NK-92 treated with Interleukin-12 subunit alpha and Interleukin-12 subunit beta, amount 100 ng/mL, for 24 hours (cell line): ENCODE measurements around the gene ZNF8.
"Not testable (repeated sequence)": the region's sequence is repeated elsewhere in the genome, so short reads cannot be mapped to it uniquely, and the experiment has no call there.

Experiments used
- DNase-seq: peaks from one replicate; lab custom pipeline; 2025; lab: John Stamatoyannopoulos, UW

The ZNF8 gene

GRCh38 chr19:58278541-58279041 lies at the start of gene ZNF8:
TSS of gene ZNF8 (plus strand) at chr19:58278955. CDS start at chr19:58279082, 127 bp downstream.
- peak; percentile 87 for DNase-seq

DNA sequence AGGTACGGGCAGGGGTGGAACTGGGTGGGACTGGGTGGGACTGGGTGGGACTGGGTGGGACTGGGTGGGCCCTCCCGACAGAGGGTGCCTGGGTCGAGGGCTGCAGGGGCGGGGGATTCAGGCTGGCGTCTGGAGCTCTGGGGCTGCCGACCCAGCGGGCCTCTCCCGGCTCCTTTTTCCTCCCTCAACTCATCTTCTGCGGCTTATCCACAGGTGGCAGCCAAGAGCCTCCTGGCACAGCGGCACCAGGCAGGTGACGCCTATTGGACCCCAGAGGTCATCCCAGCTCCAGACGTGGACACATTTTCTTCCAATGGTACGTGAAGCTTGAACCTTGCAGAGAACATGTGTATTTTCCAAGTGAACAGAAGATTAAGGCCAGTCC lies 49.5 kb upstream of the ZNF8 start:
- DNase-seq = no peak

DNA sequence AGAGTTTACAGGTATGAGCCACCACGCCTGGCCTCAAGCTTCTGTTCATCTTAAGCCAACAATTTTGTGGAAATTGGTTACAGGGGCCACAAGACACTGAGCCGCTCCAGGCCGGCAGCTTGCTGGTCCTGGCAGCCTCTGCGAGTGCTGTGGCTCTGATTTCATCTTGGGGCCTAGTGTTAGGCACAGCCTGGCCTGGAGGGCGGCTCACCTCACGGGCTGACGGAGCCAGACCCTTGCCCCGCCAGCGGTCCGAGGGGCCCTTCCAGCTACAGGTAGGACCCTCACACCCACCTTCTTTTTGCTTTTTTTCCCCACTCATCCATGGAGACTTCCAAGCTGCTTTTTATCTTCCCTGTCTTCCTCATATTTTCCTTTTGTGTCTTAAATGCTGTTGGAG lies 41.4 kb upstream of the ZNF8 start:
- no peak for DNase-seq

DNA sequence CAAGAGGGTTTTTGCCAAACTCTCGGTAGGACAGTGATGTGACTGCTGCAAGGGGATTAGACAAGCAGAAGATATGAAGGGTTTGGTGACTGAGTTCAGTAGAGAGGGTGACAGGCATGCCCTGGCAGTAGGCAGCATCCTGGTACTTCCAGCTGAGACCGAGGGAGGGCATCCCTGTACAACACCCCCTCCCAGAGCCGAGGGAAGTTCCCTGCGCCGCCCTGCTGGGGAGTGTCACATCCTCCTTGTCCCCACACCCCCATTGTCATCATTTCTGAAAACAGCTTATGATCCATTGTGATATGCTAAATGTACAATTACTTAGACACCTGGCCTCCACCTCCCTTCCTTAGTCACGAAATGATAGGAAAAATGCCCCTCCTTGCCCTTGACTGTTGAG lies 35.4 kb upstream of the ZNF8 start:
- DNase-seq = no peak

DNA sequence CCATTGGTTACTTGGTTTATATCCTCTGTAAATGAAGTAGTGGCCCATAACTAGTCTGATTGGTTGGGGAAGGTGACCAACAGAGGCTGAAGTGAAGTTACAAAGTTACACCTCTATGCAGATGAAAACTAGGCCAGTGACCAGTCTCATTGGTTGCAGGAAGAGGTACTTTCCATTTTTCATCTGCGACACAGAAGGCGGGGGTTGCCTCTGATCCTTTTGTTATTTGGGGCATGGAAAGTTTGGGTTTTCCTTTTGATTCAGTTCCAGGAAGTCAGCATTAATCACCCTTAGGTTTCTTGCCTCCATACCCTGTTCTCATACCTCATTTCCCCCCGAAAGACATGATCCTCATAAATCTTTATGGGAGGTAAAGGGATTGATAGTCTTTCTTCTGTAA lies 29.9 kb upstream of the ZNF8 start:
- DNase-seq = no peak

DNA sequence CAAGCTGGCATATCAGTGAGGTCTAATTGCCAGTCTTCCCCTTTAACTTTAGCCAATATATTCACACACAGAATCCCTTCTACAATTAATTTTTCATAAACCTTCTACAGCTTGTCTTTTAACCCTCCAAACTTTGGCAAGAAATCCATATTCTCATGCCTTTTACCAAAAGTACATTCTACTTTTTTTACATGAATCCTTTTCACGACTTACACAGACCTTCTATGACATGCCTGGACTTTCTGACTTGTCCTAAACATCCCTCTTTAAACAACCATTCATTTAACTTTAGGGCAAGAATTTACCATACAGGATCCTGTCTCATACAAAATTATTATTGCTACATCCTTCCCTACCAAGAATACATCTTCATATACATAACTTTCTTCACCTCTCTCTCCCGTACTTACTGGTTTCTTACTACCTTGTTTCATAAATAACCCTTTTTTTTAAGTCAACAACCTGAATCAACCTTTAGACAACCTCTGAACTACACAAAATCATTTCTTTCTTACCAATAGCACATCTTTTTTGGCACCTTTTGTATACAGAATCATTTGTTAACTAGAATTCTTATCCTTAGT lies 26.6 kb upstream of the ZNF8 start:
- DNase-seq = no peak

DNA sequence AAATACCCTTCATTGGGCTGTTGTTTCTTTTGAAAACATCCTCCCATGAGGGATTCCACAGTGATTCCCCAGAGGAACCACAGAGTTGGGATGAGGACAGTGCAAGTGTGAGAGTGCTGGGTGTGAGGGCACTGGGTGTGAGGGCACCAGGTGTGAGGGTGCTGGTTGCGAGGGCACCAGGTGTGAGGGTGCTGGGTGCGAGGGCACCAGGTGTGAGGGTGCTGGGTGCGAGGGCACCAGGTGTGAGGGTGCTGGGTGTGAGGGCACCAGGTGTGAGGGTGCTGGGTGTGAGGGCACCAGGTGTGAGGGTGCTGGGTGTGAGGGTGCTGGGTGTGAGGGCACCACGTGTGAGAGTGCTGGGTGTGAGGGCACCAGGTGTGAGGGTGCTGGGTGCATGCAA lies 20.5 kb upstream of the ZNF8 start:
- not testable (repeated sequence) for DNase-seq

- DNase-seq = no peak
Measured at GRCh38 chr19:58261600-58261967, 17.2 kb upstream of the ZNF8 start.

DNA sequence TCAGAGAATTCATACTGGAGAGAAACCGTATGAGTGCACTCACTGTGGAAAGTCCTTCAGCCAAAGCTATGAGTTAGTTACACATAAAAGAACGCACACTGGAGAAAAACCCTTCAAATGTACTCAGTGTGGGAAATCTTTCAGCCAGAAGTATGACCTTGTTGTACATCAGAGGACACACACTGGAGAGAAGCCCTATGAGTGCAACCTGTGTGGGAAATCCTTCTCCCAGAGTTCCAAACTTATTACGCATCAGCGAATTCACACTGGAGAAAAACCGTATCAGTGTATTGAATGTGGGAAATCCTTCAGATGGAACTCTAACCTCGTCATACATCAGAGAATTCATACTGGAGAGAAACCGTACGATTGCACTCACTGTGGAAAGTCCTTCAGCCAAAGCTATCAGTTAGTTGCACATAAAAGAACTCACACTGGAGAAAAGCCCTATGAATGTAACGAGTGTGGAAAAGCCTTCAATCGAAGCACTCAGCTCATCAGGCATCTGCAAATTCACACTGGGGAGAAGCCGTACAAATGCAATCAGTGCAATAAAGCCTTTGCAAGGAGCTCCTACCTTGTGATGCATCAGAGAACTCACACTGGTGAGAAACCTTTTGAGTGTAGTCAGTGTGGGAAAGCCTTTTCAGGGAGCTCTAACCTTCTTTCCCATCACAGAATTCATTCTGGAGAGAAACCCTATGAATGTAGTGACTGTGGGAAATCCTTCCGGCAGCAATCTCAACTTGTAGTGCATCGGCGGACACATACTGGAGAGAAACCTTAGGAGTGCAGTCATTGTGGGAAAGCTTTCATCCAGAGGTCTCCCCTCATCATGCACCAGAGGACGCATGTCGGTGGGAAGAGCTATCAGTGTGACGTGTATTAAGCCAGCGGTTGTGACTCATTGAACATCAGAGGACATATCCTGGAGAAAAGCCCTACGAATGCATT lies 16.5 kb upstream of the ZNF8 start:
- no peak for DNase-seq

DNA sequence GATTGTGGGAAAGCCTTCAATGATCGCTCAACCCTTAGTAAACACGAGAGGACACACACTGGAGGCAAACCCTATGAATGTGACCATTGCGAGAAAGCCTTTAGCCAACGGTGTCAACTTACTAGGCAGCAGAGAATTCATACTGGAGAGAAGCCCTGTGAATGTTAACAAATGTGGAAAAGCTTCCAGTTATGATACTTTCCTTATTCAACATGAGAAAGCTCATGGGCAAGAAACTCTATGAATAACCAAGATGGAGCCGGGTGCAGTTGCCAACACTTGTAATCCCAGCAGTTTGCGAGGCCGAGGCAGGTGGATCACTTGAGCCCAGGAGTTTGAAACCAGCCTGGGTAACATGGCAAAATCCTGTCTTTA lies 15.8 kb upstream of the ZNF8 start:
- no peak for DNase-seq

- no peak for DNase-seq
Measured at GRCh38 chr19:58265100-58265499, 13.7 kb upstream of the ZNF8 start.

DNA sequence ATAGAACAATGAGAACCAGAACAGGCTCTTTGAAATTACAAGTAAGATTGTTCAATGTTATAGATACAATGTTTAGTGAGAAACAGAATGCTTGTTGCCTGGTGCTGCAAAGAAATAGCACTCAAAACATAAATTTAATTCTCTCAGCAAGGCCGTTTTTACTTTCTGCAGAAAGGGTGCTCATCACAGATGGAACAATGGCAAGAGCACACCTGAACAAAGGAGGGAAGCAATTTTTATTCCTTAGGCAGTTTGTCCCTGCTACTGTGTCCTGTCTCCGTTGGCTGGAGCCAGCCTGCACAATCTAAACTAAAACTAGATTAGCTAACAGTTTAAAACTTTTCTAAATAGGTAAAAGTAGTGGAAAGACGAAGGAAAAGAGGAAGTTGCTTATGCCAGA lies 10.4 kb upstream of the ZNF8 start:
- no peak for DNase-seq

GRCh38 chr19:58274771-58275201 lies 4.0 kb upstream of the ZNF8 start:
- no peak for DNase-seq

DNA sequence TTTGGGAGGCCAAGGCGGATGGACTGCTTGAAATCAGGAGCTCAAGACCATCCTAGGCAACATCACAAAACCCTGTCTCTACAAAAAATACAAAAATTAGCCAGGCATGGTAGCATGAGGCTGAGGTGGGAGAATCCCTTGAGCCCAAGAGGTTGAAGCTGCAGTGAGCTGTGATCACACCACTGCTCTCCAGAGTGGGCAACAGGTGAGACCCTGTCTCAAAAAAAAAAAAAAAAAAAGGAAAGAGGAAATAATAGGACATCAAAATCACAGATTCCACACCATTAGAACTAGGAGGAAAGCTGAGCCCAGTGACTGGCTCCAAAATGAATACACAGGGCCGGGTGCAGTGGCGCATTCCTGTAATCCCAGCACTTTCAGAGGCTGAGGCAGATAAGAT lies 3.2 kb upstream of the ZNF8 start:
- DNase-seq = no peak

DNA sequence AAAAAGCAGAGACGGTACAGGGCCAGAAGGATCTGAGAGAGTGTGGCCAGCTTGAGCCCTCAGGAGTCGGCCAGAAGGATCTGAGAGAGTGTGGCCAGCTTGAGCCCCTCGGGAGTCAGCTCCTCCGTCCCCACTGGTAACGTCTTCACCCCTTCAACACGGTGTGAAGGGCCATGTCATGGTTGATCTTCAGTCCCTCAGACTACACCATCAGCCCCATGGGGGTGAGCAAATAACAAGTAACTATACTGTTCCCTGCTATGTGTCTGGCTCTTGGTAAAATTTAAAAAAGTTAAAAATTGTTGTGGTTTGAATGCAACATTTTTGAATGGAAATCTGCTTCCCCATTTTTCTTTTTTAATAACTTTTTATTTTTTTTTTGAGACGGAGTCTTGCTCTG lies 1.6 kb upstream of the ZNF8 start:
- DNase-seq = no peak

GRCh38 chr19:58277748-58278540 lies 811 bp upstream of the ZNF8 start:
- no peak for DNase-seq

DNA sequence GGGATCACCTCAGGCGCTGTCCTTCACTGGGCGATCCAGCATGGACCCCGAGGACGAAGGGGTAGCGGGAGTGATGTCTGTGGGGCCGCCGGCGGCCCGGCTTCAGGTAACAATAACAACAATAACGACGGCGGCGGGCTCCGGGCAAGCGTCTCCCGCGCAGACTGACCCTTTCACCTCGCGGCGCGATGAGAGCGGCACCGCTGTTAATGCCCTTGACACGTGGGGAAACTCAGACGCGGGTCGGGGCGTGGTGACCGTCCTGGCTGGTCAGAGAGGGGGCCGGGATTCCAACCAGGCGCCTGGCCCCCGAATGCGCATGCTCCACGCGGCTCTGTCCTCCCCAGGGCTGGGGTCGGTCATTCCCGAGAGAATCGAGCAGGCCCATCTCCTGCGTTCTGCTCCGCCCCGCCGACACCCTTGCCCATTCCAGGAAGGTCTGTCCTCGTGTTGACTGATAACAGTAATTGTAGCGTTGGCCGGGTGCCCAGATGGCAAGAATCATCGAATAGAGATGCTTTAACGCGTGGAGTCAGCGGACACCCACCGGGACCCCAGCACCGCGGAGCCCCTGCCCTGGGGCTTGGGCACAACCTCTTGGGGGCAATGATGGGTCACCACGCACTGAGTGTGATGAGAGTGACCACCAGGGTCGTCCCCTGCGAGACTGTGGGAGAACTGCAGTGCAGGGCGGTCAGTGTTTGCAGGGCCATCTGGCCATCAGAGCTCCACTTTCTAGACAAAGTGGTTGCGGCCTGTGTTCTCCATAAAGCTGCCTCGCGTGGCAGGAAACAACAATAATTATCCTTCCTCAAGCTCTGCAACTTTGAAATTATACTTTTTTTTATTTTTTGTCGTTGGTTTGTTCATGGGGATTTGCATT lies 528 bp downstream of the ZNF8 start:
- peak; percentile 17 for DNase-seq

GRCh38 chr19:58279925-58280316 lies 1.2 kb downstream of the ZNF8 start:
- no peak for DNase-seq

- DNase-seq = no peak
Measured at GRCh38 chr19:58284199-58284598, 5.4 kb downstream of the ZNF8 start.

GRCh38 chr19:58291943-58292342 lies 13.2 kb downstream of the ZNF8 start:
- no peak for DNase-seq

DNA sequence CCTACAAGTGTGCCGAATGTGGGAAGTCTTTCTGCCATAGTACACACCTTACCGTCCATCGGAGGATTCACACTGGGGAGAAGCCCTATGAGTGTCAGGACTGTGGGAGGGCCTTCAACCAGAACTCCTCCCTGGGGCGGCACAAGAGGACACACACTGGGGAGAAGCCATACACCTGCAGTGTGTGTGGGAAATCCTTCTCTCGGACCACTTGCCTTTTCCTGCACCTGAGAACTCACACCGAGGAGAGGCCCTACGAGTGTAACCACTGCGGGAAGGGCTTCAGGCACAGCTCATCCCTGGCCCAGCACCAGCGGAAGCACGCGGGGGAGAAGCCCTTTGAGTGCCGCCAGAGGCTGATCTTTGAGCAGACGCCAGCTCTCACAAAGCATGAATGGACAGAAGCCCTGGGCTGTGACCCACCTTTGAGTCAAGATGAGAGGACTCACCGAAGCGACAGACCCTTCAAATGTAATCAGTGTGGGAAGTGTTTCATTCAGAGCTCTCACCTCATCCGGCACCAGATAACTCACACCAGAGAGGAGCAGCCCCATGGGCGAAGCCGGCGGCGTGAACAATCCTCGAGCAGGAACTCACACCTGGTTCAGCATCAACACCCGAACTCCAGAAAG lies 16.1 kb downstream of the ZNF8 start:
- no peak for DNase-seq
